AG09309 (cell line): ENCODE measurements around the gene ANGPTL4.
"Not testable (repeated sequence)": the region's sequence is repeated elsewhere in the genome, so short reads cannot be mapped to it uniquely, and the experiment has no call there.

Experiments used
- DNase-seq: peaks from one replicate; pipeline ENCODE4 v3.0.0-alpha.2; 2010; ENCODE audit warnings: low read depth
- H3K4me3 ChIP-seq: 2 replicates; pipeline ENCODE4 v1.5.1; 2011; ENCODE audit warnings: mild to moderate bottlenecking, low read depth, low read length, moderate library complexity; ENCODE audit not compliant: control insufficient read depth
- CTCF ChIP-seq: IDR thresholded peaks from 2 replicates; pipeline ENCODE4 v1.5.1; 2011; ENCODE audit warnings: mild to moderate bottlenecking, low read depth, low read length, inconsistent platforms; ENCODE audit not compliant: insufficient read depth, control insufficient read depth; ENCODE audit errors: missing control alignments

The ANGPTL4 gene

GRCh38 chr19:8336072-8336569, 27.8 kb upstream of the ANGPTL4 start:
- TF ChIP-seq CTCF, result no peak
- no peak for DNase-seq
- H3K4me3 ChIP-seq, result no peak overlapping the region

GRCh38 chr19:8336660-8337059, 27.3 kb upstream of the ANGPTL4 start:
- DNase-seq, result no peak
- no peak overlapping the region for H3K4me3 ChIP-seq
- no peak for TF ChIP-seq CTCF

GRCh38 chr19:8337728-8338127, 26.2 kb upstream of the ANGPTL4 start:
- H3K4me3 ChIP-seq, result no peak overlapping the region
- no peak for TF ChIP-seq CTCF
- no peak for DNase-seq

GRCh38 chr19:8338835-8339234, 25.1 kb upstream of the ANGPTL4 start:
- H3K4me3 ChIP-seq, result no peak overlapping the region
- TF ChIP-seq CTCF, result no peak
- DNase-seq, result no peak

- DNase-seq, result no peak
Observed at GRCh38 chr19:8340341-8341096, 23.4 kb upstream of the ANGPTL4 start.

GRCh38 chr19:8341504-8341903, 22.5 kb upstream of the ANGPTL4 start:
- DNase-seq, H3K4me3 ChIP-seq: not testable (repeated sequence)

More at GRCh38 chr19:8340341-8341096, 23.4 kb upstream of the ANGPTL4 start:
- H3K4me3 ChIP-seq, result no peak overlapping the region
- TF ChIP-seq CTCF, result no peak

- H3K4me3 ChIP-seq, result no peak overlapping the region
- TF ChIP-seq CTCF, result no peak
- no peak for DNase-seq
Observed at GRCh38 chr19:8342316-8342683, 21.7 kb upstream of the ANGPTL4 start.
